GM12864 (cell line): ENCODE measurements around the gene CACNA1C.

ENCODE experiments used
- DNase-seq: peaks from one replicate; pipeline ENCODE4 v3.0.0-alpha.2; 2011; ENCODE audit warnings: low read depth
- H3K4me3 ChIP-seq: 2 replicates; pipeline ENCODE4 v1.5.1; 2011; ENCODE audit warnings: mild to moderate bottlenecking, low read depth, low read length, control low read depth
- CTCF ChIP-seq: IDR thresholded peaks from 2 replicates; pipeline ENCODE4 v1.5.1; 2011; ENCODE audit warnings: low read depth, mild to moderate bottlenecking, moderate library complexity, low read length, control low read depth, inconsistent platforms; ENCODE audit errors: missing control alignments

Gene CACNA1C

GRCh38 chr12:2218706-2219105 lies 165.9 kb downstream of the CACNA1C start:
- DNase-seq, result no peak
- TF ChIP-seq CTCF, result no peak
- no peak overlapping the region for H3K4me3 ChIP-seq

GRCh38 chr12:2221030-2221621 lies 168.3 kb downstream of the CACNA1C start:
- no peak for TF ChIP-seq CTCF
- no peak overlapping the region for H3K4me3 ChIP-seq
- no peak for DNase-seq

GRCh38 chr12:2222691-2223090 lies 169.9 kb downstream of the CACNA1C start:
- no peak overlapping the region for H3K4me3 ChIP-seq
- DNase-seq, result no peak
- TF ChIP-seq CTCF, result no peak

GRCh38 chr12:2224961-2225360 lies 172.2 kb downstream of the CACNA1C start:
- TF ChIP-seq CTCF, result no peak
- DNase-seq, result no peak
- no peak overlapping the region for H3K4me3 ChIP-seq

GRCh38 chr12:2225696-2226095 lies 172.9 kb downstream of the CACNA1C start:
- DNase-seq, result no peak
- no peak overlapping the region for H3K4me3 ChIP-seq
- no peak for TF ChIP-seq CTCF

GRCh38 chr12:2226641-2227040 lies 173.9 kb downstream of the CACNA1C start:
- no peak overlapping the region for H3K4me3 ChIP-seq
- DNase-seq, result no peak
- TF ChIP-seq CTCF, result no peak

- H3K4me3 ChIP-seq, result no peak overlapping the region
- no peak for TF ChIP-seq CTCF
- DNase-seq, result no peak
Observed at GRCh38 chr12:2227360-2227759, 174.6 kb downstream of the CACNA1C start.
